HG03135 (cell line): ENCODE measurements around the gene SAMD4A.
A peak's percentile ranks its signal among the peaks of the same experiment; 100 is the strongest.

ENCODE experiments used
- ATAC-seq: cut with Tn5 transposase; IDR thresholded peaks from one replicate; pipeline ENCODE4 v1.9.1; 2021; ENCODE audit warnings: mild to moderate bottlenecking, moderate library complexity; ENCODE audit not compliant: unreplicated experiment

The SAMD4A gene

GRCh38 chr14:54627540-54628363, 60.8 kb downstream of the SAMD4A start:
- peak; percentile 72 for ATAC-seq

GRCh38 chr14:54629183-54629582, 62.3 kb downstream of the SAMD4A start:
- no peak for ATAC-seq

GRCh38 chr14:54629635-54630360, 62.9 kb downstream of the SAMD4A start:
- no peak for ATAC-seq

- no peak for ATAC-seq
These were observed 64.1 kb downstream of the SAMD4A start for GRCh38 chr14:54631016-54631415.

GRCh38 chr14:54632452-54632851, 65.5 kb downstream of the SAMD4A start:
- ATAC-seq: no peak

- ATAC-seq: no peak
These were observed 66.1 kb downstream of the SAMD4A start for GRCh38 chr14:54633076-54633475.

- no peak for ATAC-seq
These were observed 70.6 kb downstream of the SAMD4A start for GRCh38 chr14:54637270-54638134.

- ATAC-seq: no peak
These were observed 71.2 kb downstream of the SAMD4A start for GRCh38 chr14:54638135-54638446.

GRCh38 chr14:54639611-54640010, 72.7 kb downstream of the SAMD4A start:
- no peak for ATAC-seq

GRCh38 chr14:54640506-54640905, 73.6 kb downstream of the SAMD4A start:
- no peak for ATAC-seq

- ATAC-seq: no peak
These were observed 75.2 kb downstream of the SAMD4A start for GRCh38 chr14:54642121-54642520.

GRCh38 chr14:54642801-54643695, 76.1 kb downstream of the SAMD4A start:
- ATAC-seq: no peak

GRCh38 chr14:54643696-54644176, 76.8 kb downstream of the SAMD4A start:
- no peak for ATAC-seq

- ATAC-seq: no peak
These were observed 78.7 kb downstream of the SAMD4A start for GRCh38 chr14:54645639-54646038.

GRCh38 chr14:54646626-54647025, 79.7 kb downstream of the SAMD4A start:
- no peak for ATAC-seq

GRCh38 chr14:54647378-54647777, 80.5 kb downstream of the SAMD4A start:
- no peak for ATAC-seq

GRCh38 chr14:54649056-54649455, 82.1 kb downstream of the SAMD4A start:
- no peak for ATAC-seq

- no peak for ATAC-seq
These were observed 83.5 kb downstream of the SAMD4A start for GRCh38 chr14:54650331-54650958.

GRCh38 chr14:54650959-54651351, 84.0 kb downstream of the SAMD4A start:
- ATAC-seq: no peak

GRCh38 chr14:54651649-54652048, 84.7 kb downstream of the SAMD4A start:
- no peak for ATAC-seq
